HuH-7 (cell line): ENCODE measurements around the gene P3H3.

Experiments
- DNase-seq: peaks from one replicate; pipeline ENCODE4 v3.0.0; 2011; ENCODE audit warnings: low spot score

Gene P3H3

DNA sequence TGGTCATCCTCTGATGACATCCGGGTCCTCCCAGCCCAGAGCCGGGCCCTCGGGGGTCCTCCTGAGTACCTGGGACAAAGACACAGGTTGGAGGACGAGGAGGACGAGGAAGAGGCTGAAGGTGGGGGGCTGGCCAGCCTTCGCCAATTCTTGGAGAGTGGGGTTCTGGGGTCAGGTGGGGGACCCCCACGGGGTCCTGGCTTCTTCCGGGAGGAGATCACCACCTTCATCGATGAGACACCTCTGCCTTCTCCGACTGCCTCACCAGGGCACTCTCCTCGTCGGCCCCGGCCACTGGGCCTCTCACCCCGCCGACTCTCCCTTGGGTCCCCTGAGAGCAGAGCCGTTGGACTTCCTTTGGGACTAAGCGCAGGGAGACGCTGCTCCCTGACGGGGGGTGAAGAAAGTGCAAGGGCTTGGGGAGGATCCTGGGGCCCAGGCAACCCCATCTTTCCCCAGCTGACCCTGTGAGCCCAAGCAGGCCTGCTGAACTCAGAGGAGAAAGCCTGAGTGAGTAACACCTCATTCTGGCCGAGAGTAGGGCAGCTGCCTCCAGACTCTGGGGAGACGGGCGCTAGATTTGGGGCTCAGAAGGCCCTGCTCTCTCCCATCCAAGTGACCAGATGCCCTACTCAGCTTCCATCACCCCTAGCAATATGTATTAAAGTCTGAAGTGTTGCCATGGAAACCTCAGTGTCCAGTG lies 1.3 kb upstream of the P3H3 start:
- DNase-seq = no peak

DNA sequence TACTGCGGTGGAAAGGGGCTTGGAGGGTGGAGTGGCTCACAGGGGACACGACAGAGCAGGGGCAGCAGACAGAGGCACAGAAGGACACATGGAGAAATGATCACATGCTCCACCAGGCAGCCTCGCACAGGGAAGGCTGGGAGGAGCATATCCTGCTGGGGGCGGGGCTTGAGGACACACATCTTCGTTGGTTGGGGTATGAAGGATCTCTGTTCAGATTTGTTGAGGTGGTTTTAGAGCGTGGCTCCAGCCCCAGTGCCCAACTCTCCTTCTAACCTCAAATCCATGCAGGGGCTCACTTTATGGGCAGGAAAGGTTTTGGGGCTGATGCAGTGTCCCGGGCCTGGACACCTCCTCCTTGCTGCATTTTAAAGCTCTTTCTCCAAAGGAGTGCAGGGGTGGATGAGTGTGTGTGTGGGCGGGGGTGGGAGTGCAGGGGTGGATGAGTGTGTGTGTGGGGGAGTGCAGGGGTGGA lies 733 bp upstream of the P3H3 start:
- DNase-seq = peak; percentile 98

- peak; percentile 58 for DNase-seq
Measured at GRCh38 chr12:6828781-6829535, 751 bp downstream of the P3H3 start.

GRCh38 chr12:6829536-6830220 lies 1.5 kb downstream of the P3H3 start:
- DNase-seq = peak; percentile 86

DNA sequence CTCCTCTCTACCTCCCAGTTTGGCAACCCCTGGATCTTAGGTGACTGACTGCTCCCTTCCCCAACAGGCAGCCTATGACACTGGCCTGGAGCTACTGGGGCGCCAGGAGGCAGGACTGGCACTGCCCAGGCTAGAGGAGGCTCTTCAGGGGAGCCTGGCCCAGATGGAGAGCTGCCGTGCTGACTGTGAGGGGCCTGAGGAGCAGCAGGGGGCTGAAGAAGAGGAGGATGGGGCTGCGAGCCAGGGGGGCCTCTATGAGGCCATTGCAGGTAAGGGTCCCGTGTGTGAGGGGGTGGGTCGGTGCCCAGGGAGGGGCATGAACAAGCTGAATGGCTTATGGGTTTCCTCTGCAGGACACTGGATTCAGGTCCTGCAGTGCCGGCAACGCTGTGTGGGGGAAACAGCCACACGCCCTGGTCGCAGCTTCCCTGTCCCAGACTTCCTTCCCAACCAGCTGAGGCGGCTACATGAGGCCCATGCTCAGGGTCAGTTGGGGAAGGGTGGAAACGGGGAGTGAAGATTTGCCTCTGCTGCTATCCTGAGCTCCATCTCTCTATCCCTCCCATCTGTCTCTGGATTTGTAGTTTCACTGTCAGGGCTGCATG lies 2.2 kb downstream of the P3H3 start:
- DNase-seq = no peak

DNA sequence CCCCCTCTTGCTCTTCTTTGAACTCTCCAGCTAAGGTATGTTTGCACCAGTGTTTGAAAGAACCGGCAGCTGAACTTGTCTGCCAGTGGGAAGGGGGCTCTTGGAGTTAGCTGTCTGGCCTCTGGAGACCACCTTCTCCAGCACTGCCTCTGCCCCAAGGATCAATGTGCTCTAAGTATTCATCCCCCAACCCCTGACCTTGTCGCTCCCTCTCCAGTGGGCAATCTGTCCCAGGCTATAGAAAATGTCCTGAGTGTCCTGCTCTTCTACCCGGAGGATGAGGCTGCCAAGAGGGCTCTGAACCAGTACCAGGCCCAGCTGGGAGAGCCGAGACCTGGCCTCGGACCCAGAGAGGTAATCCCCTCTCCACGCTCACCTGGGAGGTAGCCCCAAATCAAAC lies 2.8 kb downstream of the P3H3 start:
- no peak for DNase-seq

DNA sequence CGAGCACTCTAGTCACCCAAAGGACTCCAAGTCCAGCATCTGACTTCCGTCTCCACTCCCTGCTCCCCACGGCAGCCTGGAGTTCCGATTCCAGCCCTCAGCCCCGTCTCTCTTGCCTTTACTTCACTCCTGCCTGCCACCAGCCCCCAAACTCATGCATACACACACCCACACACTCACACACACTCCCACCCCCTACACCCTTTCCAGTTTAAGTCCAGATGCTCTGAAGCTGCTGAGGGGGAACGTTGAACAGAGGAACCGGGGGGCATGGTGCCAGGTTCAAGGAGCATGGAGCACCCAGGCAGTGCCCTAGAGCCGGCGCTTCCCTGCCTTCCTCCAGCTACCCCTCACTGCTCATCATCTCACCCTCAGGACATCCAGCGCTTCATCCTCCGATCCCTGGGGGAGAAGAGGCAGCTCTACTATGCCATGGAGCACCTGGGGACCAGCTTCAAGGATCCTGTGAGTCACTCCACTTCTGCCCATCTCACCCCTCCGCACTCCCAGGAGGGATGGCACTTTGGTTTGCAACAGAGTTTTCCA lies 3.3 kb downstream of the P3H3 start:
- no peak for DNase-seq

- DNase-seq = no peak
Measured at GRCh38 chr12:6832125-6832524, 3.9 kb downstream of the P3H3 start.

DNA sequence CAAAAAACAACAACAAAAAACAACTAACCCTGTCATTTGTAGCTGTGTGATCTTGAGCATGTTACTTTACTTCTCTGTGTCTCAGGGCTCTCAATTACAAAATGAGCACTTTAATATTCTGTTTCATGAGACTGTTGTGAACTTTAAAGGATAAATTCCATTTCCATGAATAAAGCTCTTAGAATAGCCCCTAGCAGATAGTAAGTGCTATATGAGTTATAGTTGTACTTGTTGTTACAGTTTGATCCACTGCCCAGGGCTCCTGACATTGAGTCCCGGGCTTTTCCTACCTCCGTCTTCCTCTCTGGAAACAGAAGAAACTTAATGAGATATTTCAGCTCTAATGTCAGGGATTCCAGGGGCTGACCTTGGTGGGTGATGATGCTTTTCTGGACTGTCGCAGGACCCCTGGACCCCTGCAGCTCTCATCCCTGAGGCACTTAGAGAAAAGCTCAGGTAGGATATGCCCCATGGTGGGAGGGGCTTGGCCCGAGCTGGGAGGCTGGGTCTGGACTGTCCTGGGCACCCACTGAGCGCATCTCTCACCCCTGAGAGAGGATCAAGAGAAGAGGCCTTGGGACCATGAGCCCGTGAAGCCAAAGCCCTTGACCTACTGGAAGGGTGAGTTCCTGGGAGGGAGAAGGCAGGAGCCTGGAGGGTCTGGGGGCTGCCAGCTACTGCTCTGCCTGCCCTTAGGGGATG lies 5.1 kb downstream of the P3H3 start:
- DNase-seq = no peak

GRCh38 chr12:6834254-6834653 lies 6.0 kb downstream of the P3H3 start:
- DNase-seq = no peak

GRCh38 chr12:6834873-6835272 lies 6.7 kb downstream of the P3H3 start:
- no peak for DNase-seq

GRCh38 chr12:6836851-6837250 lies 8.6 kb downstream of the P3H3 start:
- DNase-seq = no peak

GRCh38 chr12:6837370-6838060 lies 9.3 kb downstream of the P3H3 start:
- DNase-seq = no peak

DNA sequence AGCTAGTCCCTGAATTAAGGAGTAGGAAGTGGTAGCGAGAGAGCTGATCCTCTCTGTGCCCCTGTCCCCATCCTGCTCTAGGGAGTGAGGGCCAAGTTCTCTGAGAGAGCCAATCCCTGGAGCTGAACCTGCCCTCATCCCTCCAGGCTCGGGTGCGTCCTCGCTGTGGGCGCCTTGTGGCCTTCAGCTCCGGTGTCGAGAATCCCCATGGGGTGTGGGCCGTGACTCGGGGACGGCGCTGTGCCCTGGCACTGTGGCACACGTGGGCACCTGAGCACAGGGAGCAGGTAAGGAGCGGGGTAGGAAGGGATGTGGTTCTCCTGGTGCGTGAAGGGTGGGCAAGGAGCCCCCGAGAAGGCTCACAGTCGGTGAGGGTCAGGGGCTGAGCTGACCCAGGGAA lies 10.6 kb downstream of the P3H3 start:
- no peak for DNase-seq

DNA sequence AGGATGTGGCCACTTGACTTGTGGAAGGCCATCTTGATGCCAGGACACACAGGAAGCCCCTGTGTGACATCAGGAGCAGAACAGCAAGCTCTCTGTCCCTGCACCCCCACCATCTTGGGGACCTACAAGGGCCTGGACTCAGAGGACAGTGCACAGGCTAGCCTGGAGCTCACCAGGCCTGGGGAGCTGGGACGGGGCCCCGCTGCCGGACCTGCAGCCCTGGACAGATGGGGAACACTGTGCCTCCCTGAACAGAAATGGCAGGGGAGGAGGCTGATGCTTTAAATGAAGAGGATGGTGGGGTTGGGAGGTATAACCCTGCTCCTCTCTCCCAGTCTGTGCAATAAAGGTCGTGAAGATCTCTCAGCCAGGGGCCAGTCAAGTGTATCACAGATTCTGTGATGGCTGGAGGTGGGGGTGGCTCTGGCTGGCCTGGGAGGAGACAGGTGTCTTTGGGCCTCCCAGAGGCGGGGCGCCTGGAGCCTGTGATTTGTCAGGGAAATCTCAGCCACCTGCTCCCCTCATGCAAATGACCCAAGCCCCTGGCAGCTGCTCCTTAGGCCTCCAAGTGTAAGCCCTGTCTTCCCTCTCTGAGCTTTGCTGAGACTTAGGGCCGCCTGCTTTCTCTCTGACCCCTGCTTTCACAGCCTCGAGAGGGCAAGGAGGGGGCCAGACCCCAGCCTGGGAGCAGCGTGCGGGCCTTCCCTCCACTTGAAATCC lies 11.4 kb downstream of the P3H3 start:
- DNase-seq = no peak

DNA sequence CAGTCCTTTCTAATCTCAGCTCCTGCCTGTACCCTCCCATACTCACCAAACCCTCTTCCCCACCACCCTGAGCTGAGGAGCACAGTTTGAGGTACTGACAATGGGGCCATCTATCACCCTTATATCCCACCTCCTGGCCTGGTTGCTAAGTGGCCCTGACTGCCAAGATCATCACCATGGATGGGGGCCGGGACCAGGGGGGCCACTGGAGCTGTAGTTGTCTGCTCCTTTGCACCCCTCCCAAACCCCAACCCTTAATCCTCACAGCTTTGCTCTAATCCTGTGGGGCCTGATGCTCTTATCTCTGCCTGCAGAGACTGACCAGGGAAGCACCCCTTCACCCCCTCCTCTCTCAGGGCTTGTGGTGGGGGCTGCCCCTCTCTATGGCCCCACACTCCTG lies 12.1 kb downstream of the P3H3 start:
- no peak for DNase-seq

DNA sequence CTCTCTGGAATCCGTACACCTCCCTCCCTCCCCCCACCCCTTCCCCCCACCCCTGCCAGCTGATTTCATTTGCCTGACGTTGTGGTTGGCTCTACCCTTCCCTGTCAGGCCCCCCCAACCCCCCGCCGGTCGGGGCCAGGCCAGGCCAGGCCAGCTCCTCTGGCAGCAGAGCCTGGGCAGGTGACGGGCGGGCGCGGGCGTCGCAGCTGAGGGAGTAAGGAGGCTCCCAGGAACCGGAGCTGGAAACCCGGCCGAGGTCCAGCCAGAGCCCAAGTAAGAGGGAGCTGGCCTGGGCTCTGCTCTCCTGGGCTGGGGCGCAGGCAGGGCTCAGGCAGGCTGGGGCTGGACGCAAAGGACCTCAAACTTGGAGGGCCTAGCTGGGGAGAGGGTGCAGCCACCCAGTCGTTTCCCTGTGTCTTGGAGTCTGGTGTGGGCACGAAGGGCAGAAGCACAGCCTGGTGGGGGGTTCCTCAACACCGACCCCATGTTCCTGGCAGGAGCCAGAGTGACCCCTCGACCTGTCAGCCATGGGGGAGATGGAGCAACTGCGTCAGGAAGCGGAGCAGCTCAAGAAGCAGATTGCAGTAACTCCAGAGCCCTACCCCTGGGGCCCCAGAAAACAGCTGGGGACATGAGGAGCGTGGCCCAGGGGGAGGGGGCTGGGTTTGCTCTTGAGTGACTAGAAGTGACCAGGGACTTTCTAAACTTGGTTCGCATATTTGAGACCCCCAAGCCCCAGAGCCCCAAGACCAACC lies 12.7 kb downstream of the P3H3 start, which contains the start of gene GNB3:
Gene GNB3, plus strand, starts transcription at position 165 of the 755 bp plus-strand sequence. Its CDS starts 363 bp downstream, at position 528.
- no peak for DNase-seq

GRCh38 chr12:6842075-6842474 lies 13.9 kb downstream of the P3H3 start:
- no peak for DNase-seq

DNA sequence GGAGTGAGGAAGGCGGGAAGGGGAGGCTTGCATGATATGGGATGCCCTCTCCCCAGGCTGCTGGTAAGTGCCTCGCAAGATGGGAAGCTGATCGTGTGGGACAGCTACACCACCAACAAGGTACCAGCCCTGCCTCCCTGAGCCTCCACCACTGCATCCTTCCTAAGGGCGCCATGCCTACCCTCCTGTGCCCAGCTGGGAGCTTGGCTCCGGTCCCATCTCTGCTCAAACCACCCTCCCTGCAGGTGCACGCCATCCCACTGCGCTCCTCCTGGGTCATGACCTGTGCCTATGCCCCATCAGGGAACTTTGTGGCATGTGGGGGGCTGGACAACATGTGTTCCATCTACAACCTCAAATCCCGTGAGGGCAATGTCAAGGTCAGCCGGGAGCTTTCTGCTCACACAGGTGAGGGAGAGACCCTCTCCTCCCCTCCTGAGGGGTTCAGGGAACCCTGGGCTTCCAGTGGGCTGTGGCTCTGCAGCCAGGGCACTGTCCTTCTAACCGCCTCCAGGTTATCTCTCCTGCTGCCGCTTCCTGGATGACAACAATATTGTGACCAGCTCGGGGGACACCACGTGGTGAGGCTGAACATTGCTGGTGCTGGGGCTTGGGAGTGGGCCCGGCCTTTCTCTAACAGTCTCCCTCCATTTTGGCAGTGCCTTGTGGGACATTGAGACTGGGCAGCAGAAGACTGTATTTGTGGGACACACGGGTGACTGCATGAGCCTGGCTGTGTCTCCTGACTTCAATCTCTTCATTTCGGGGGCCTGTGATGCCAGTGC lies 15.1 kb downstream of the P3H3 start:
- DNase-seq = peak; percentile 61
